ACHN (cell line): ENCODE measurements around the gene PPP1R26.
"Not testable (repeated sequence)": the region's sequence is repeated elsewhere in the genome, so short reads cannot be mapped to it uniquely, and the experiment has no call there.

Source experiments
- DNase-seq: peaks from one replicate; pipeline ENCODE4 v3.0.0-alpha.2; 2015
- in situ Hi-C: cut with HindIII; loops from 2 replicates; pipeline ENCODE4 v1.10.0; 2017; ENCODE audit warnings: low sequenced_read_pairs, low pct_ligation_motif_present, low pct_unique_long_range_greater_than_20kb

PPP1R26 gene

GRCh38 chr9:135479469-135480052 lies at the start of gene PPP1R26:
Gene PPP1R26 (plus strand): TSS chr9:135479782. CDS start chr9:135484511, 4,729 bp downstream.
- in situ Hi-C loops: no loop called here
- peak; percentile 62 for DNase-seq

GRCh38 chr9:135437259-135437658 lies 42.3 kb upstream of the PPP1R26 start:
- DNase-seq: no peak
- in situ Hi-C loops: no loop called here

- in situ Hi-C loops, DNase-seq: not testable (repeated sequence)
Measured at GRCh38 chr9:135437696-135438095, 41.9 kb upstream of the PPP1R26 start.

- in situ Hi-C loops: not testable (repeated sequence)
- peak; percentile 29 for DNase-seq
Measured at GRCh38 chr9:135438581-135439232, 40.9 kb upstream of the PPP1R26 start.

- in situ Hi-C loops, DNase-seq: not testable (repeated sequence)
Measured at GRCh38 chr9:135439514-135439913, 40.1 kb upstream of the PPP1R26 start.

- no peak for DNase-seq
- in situ Hi-C loops: no loop called here
Measured at GRCh38 chr9:135439916-135440315, 39.7 kb upstream of the PPP1R26 start.

- no peak for DNase-seq
- in situ Hi-C loops: no loop called here
Measured at GRCh38 chr9:135440620-135441019, 39.0 kb upstream of the PPP1R26 start.

- in situ Hi-C loops, DNase-seq: not testable (repeated sequence)
Measured at GRCh38 chr9:135441105-135442071, 38.2 kb upstream of the PPP1R26 start.

GRCh38 chr9:135442075-135442474 lies 37.5 kb upstream of the PPP1R26 start:
- no peak for DNase-seq
- in situ Hi-C loops: no loop called here

GRCh38 chr9:135443797-135444425 lies 35.7 kb upstream of the PPP1R26 start:
- in situ Hi-C loops: no loop called here
- DNase-seq: no peak

GRCh38 chr9:135447126-135447525 lies 32.5 kb upstream of the PPP1R26 start:
- in situ Hi-C loops: no loop called here
- DNase-seq: no peak

- in situ Hi-C loops: no loop called here
- DNase-seq: no peak
Measured at GRCh38 chr9:135448663-135449100, 30.9 kb upstream of the PPP1R26 start.

- in situ Hi-C loops, DNase-seq: not testable (repeated sequence)
Measured at GRCh38 chr9:135449532-135449931, 30.1 kb upstream of the PPP1R26 start.

- no peak for DNase-seq
- in situ Hi-C loops: no loop called here
Measured at GRCh38 chr9:135450956-135451355, 28.6 kb upstream of the PPP1R26 start.

GRCh38 chr9:135451909-135452308 lies 27.7 kb upstream of the PPP1R26 start:
- in situ Hi-C loops, DNase-seq: not testable (repeated sequence)

GRCh38 chr9:135454737-135455136 lies 24.8 kb upstream of the PPP1R26 start:
- no peak for DNase-seq
- in situ Hi-C loops: no loop called here

GRCh38 chr9:135455401-135456030 lies 24.1 kb upstream of the PPP1R26 start:
- in situ Hi-C loops: no loop called here

GRCh38 chr9:135456436-135457104 lies 23.0 kb upstream of the PPP1R26 start:
- in situ Hi-C loops: no loop called here
- no peak for DNase-seq

More at GRCh38 chr9:135455401-135456030, 24.1 kb upstream of the PPP1R26 start:
- DNase-seq: no peak
